Fibroblast of lung (primary cell): Measurements from ENCODE around the gene MYRIP. TPM values are rescaled to one million over a fixed set of nuclear protein-coding genes. Genes with fewer than 3 reads are reported as not detected.

ENCODE experiments used
- DNase-seq, 2 donors: peaks; one replicate each; pipeline versions ENCODE4 v3.0.0 to v3.0.0-alpha.2; 2010; ENCODE audit warnings: low read depth in 2 of 2
- H2AFZ ChIP-seq: 2 replicates; pipeline ENCODE4 v1.5.1; 2012; ENCODE audit warnings: low read length, control low read depth, inconsistent platforms
- H3K27ac ChIP-seq: 2 replicates; pipeline ENCODE4 v1.5.1; 2011; ENCODE audit warnings: low read length, control low read depth; ENCODE audit not compliant: insufficient read depth
- H3K27me3 ChIP-seq: 2 replicates; pipeline ENCODE4 v1.5.1; 2011; ENCODE audit warnings: mild to moderate bottlenecking, low read length; ENCODE audit not compliant: control insufficient read depth, insufficient read depth
- H3K36me3 ChIP-seq: 2 replicates; pipeline ENCODE4 v1.5.1; 2011; ENCODE audit warnings: low read length; ENCODE audit not compliant: control insufficient read depth, insufficient read depth
- H3K4me1 ChIP-seq: 2 replicates; pipeline ENCODE4 v1.5.1; 2011; ENCODE audit warnings: low read length; ENCODE audit not compliant: control insufficient read depth, insufficient read depth; ENCODE audit errors: extremely low read depth
- H3K4me2 ChIP-seq: 2 replicates; pipeline ENCODE4 v1.5.1; 2011; ENCODE audit warnings: low read length, control low read depth; ENCODE audit not compliant: insufficient read depth; ENCODE audit errors: extremely low read depth
- H3K4me3 ChIP-seq, 4 experiments: fragments of 200-600 bp in 1 of 4; sonication (generic) in 1 of 4; replicated peaks in 1 of 4; 2 replicates each; pipeline ENCODE4 v1.5.1; 2011 to 2016; ENCODE audit warnings: low read length in 4 of 4, low read depth in 3 of 4, mild to moderate bottlenecking in 3 of 4, control low read depth in 2 of 4, inconsistent platforms in 1 of 4, mixed read lengths in 1 of 4; ENCODE audit not compliant: insufficient read depth in 1 of 4; ENCODE audit errors: control extremely low read depth in 1 of 4
- H3K79me2 ChIP-seq: 2 replicates; pipeline ENCODE4 v1.5.1; 2012; ENCODE audit warnings: mild to moderate bottlenecking, low read length, inconsistent platforms; ENCODE audit not compliant: control insufficient read depth, insufficient read depth
- H3K9ac ChIP-seq: 2 replicates; pipeline ENCODE4 v1.5.1; 2011; ENCODE audit warnings: mild to moderate bottlenecking, low read length, control low read depth; ENCODE audit not compliant: insufficient read depth
- H3K9me3 ChIP-seq: 2 replicates; pipeline ENCODE4 v1.5.1; 2012; ENCODE audit warnings: low read depth, low read length; ENCODE audit not compliant: control insufficient read depth, insufficient read depth
- H4K20me1 ChIP-seq: 2 replicates; pipeline ENCODE4 v1.5.1; 2011; ENCODE audit warnings: low read length; ENCODE audit not compliant: control insufficient read depth, insufficient read depth; ENCODE audit errors: extremely low read depth
- CTCF ChIP-seq, 2 donors: IDR thresholded peaks in 1 of 2; conservative IDR thresholded peaks in 1 of 2; 1 replicate in 1 of 2; 2 replicates in 1 of 2; pipeline ENCODE4 v1.5.1; 2011 to 2012; ENCODE audit warnings: low read length in 2 of 2, control low read depth in 1 of 2, inconsistent platforms in 1 of 2, low read depth in 1 of 2, mild to moderate bottlenecking in 1 of 2
- EZH2 ChIP-seq: IDR thresholded peaks from 2 replicates; pipeline ENCODE4 v1.5.1; 2012; ENCODE audit warnings: low read length, control low read depth, mild to moderate bottlenecking; ENCODE audit errors: missing control alignments
- polyA plus RNA-seq, 2 donors: library from polyadenylated mRNA; depleted of rRNA in 1 of 2; stranded (reverse) in 1 of 2; unstranded in 1 of 2; fragments of >200 nt; gene quantifications; 2 replicates each; pipeline ENCODE4 v1.2.1, GENCODE V29; 2011 to 2012; ENCODE audit warnings: missing spikeins in 1 of 2
- total RNA-seq: library from RNA; depleted of rRNA; stranded (reverse); fragments of >200 nt; gene quantifications from 2 replicates; pipeline ENCODE4 v1.2.1, GENCODE V29; 2014

The MYRIP gene
- total and polyA plus RNA-seq, 2 donors (not counting 1 experiment from before 2014, with no cell fraction given): 0.02 TPM; not detected in 1

DNA sequence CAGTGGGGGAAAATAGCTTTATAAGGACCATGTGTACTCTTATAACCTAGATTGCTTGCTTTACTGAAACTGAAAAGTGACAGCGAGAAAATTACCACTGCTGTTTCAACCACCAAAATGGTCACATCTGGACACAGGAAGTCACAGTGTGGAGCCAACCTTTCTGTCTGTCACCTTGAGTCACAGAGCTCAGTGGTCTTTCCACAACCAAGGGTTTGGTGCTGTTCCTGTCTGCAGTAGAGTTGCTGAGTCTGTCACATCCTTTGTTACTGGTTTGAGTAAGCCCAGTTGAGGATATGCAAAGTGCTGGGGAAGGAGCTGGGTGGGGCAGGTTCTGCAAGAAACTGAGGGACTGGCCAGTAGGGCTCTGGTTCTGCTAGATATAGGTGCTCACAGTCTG is 361.0 kb downstream of the MYRIP start:
- Histone ChIP-seq H3K9me3 (no peaks in the 10 kb centered on the region), H3K9ac (no peak overlapping the region), H3K27me3 (no peaks in the 10 kb centered on the region), H3K79me2 (no peaks in the 10 kb centered on the region), H4K20me1 (no peaks in the 10 kb centered on the region), H3K4me3 (no peak overlapping the region), H3K4me1 (no peaks in the 10 kb centered on the region), H3K36me3 (no peaks in the 10 kb centered on the region), H3K27ac (no peak overlapping the region), H2AFZ (no peak overlapping the region), H3K4me2 (no peak overlapping the region)
- DNase-seq: no peak
- TF ChIP-seq CTCF (conservative IDR thresholded peaks at IDR 0.05 in 1 of 2, IDR thresholded peaks at IDR 0.05 in 1 of 2; ENCODE audit: low read depth in 1 of 2, low read length in 2 of 2) (no peak), EZH2 (no peak)

GRCh38 chr3:40172560-40172959 is 363.2 kb downstream of the MYRIP start:
- H3K9ac ChIP-seq: no peak overlapping the region
- H3K36me3 ChIP-seq: no peaks in the 10 kb centered on the region
- no peak overlapping the region for H3K27ac ChIP-seq
- no peaks in the 10 kb centered on the region for H3K9me3 ChIP-seq
- no peak overlapping the region for H3K4me2 ChIP-seq
- H3K27me3 ChIP-seq: no peaks in the 10 kb centered on the region
- H2AFZ ChIP-seq: no peak overlapping the region
- TF ChIP-seq CTCF (conservative IDR thresholded peaks at IDR 0.05 in 1 of 2, IDR thresholded peaks at IDR 0.05 in 1 of 2; ENCODE audit: low read depth in 1 of 2, low read length in 2 of 2): no peak
- no peak for TF ChIP-seq EZH2
- H3K79me2 ChIP-seq: no peaks in the 10 kb centered on the region
- H4K20me1 ChIP-seq: no peaks in the 10 kb centered on the region
- no peak overlapping the region for H3K4me3 ChIP-seq
- no peaks in the 10 kb centered on the region for H3K4me1 ChIP-seq
- DNase-seq: no peak

DNA sequence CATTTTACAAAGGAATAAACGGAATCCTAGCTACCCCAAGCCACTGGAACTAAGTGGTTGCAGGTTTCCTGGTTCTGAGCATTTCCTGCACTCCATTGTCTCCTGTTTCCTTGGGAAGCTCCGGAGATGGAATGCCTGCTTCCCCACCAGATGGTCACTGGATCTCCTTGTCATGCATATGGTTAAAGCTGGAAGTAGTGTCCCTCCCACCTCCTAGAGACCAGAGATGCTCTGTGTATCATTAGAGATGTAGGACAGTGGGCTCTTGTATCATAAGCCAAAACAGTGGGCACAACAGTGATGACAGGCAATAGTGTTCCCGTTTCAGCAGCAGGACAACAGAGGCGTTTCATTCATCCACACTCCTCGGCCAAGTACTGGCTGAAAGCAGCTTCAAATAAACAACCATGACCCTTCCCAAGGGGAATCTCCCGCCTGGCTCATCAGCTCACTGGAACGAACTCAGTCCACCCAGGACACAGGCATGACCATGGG is 363.9 kb downstream of the MYRIP start:
- TF ChIP-seq EZH2: no peak
- no peak for TF ChIP-seq CTCF (conservative IDR thresholded peaks at IDR 0.05 in 1 of 2, IDR thresholded peaks at IDR 0.05 in 1 of 2; ENCODE audit: low read depth in 1 of 2, low read length in 2 of 2)
- no peaks in the 10 kb centered on the region for H3K79me2 ChIP-seq
- no peaks in the 10 kb centered on the region for H3K27me3 ChIP-seq
- no peak overlapping the region for H2AFZ ChIP-seq
- DNase-seq: no peak
- no peaks in the 10 kb centered on the region for H4K20me1 ChIP-seq
- H3K4me2 ChIP-seq: no peak overlapping the region
- H3K36me3 ChIP-seq: no peaks in the 10 kb centered on the region
- H3K4me3 ChIP-seq: no peak overlapping the region
- H3K27ac ChIP-seq: no peak overlapping the region
- no peaks in the 10 kb centered on the region for H3K9me3 ChIP-seq
- H3K4me1 ChIP-seq: no peaks in the 10 kb centered on the region
- H3K9ac ChIP-seq: no peak overlapping the region
